ENCODE data around the gene HOXC5.
A peak's percentile ranks its signal among the peaks of the same experiment; 100 is the strongest.

Gene HOXC5

DNA sequence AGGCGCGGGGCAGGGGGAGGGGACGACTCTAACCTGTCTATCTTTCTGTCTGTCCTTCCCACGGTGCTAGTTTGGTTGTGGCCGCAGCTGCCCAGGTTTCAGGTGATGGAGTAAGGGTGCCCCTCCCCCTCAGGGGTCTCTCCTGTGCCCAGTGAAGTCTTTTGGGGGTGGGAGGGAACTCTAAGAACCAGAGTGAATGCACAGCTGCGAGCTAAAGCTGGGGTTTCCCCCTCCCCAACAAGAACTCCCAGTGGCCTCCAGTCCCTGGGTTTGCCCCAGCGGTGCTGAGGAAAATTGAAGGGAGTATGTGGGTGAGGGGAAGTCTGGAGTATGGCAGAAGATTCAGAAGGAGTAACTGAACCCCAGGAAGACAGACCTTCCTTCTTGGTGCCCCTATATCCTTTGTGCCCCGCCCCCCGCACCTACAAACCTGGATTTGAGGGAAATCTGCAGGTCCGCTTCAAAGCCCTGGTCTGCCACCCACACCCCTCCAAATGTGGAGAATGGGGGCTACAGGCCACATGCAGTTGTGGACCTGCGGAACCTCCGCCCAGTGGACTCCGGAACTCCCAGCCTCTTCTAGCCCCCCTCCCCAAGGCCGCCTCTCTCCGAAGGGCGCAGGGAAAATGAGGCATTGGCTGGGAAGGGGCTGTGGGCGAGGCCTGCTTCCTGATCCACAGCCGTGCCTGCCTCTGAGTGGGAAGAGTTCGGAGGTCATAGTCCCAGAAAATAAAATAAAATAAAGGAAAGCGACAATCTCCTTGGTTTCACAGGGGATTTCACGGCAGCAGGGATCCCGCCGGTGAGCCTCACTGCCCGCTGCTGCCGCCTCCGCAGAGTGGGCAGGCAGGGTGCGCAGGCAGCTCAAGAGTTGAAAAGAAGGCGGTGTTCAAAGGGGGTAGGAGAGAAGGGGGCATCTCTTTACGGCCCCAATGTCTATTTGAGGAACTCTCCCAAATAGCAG lies 36.3 kb upstream of the HOXC5 start:
- DNase-seq = no peak

DNA sequence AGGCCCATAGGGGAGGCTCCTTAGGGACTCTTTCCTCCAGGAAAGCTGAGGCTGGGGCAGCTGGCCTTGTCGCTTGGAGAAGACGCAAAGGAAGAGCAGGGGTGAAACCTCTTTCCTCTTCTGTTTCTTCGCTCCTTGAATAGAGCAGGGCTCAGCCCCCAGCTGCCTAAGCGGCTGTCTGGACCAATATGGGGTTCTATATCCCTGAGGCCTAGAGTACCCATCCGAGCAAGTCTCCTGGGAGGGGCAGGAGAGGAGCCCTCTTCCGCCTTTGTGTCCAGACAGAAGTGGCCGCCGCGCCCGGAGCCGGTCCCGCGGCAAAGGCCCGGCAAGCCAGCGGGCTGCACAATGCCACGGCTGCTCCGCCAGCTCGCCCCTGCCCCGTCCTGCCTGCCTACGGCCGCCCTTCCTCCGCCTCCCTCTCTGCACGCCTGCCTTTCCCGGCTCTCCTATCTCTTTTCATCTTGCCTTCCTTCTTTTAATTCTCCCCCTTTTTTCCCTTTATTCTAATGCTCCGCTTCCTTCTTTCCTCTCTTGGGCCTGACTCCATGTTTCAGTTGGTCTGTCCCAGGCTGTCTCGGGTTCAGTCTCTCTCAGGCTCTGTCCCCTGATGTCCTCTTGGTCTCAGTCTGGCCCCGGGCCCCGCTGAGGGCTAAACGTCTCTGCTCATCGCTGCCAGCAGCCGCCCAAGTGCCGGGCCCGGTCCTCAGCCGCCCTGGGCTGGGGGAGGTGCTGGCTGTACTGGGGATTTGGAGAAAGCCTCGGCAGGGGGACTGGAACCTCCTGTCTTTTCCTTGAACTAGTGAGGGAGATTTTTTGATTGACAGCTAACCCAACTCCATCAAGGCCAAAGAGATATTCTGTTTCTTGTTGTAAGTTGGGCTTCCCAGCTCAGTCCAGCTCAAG lies 35.4 kb upstream of the HOXC5 start:
- DNase-seq = no peak

DNA sequence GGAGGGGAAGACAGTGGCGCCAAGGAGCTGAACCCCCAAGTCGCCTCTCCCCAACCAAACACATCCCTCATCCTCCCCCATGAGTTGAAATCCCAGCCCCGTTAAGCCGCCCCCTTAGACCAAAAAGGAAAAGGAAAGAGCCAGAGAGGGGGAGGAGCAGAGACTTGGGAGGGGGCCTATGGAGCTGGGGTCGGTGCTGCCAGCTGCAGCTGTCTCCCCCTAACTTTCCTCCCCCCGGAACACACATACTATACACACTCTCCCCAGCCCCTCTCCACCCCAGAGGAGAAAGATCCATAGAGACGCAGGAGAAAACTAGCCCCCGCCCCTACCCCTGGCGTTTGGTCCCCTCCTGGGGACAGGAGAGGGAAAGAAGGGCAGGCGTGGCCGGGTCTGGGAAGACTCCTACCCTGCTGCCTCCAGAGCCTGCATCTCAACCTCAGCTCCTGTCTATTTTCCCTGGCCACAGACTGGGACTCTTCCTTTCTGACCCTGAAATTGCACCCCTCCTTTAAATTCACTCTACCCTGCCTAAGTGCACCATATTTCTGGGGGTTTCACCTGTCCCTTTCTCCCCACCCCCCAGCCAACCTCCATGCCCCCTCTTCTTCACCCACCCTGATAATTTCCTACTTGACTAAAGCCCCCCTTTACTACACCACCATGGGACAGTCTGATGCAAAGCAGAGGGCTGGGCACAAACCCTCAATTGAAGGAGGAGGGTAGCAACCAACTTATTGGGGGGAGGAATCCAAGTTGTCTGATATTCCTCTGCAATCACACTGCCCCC lies 34.5 kb upstream of the HOXC5 start:
- DNase-seq = no peak

DNA sequence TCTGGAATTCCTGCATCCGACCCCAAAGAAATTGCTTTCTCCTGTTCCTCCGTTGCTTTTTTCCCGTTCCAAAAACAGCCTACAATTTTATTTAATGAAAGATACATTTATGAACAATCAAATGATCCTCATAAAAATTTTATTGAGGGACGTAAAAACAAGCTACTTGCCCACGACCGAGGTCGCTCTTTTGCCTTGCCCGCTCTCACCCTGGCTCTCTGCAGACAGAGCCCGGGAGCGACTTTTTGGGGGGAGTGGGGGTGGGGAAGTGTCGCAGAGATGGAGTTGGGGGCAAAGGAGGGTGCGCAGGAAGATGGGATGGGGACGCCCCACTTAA lies 34.0 kb upstream of the HOXC5 start:
- DNase-seq = no peak

DNA sequence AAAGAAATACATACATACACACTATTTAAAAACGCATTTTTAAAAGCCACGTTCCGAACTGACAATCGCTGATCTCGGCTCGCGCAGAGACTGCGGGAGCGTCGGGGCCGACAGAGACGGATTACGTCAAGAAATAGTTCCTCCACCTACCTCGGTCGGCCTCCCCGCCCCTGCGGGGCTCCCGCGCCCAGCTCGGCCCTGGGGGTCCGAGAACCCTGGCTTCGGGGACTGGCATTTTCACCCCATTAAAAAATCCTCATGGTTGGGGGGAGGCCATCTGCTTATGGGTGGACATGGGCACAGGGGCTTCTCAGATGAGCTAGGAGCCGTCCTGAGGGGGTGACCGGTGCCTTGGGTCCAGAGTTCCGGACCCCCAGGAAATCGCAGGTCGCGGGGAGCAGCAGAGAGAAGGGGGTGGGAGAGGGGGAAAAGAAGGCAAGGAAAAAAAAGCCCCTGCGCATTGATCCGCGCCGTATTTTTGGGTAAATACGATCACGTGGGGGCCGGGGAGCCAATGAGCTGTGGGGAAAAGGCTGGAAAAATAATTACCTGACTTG lies 33.2 kb upstream of the HOXC5 start:
- DNase-seq = no peak

DNA sequence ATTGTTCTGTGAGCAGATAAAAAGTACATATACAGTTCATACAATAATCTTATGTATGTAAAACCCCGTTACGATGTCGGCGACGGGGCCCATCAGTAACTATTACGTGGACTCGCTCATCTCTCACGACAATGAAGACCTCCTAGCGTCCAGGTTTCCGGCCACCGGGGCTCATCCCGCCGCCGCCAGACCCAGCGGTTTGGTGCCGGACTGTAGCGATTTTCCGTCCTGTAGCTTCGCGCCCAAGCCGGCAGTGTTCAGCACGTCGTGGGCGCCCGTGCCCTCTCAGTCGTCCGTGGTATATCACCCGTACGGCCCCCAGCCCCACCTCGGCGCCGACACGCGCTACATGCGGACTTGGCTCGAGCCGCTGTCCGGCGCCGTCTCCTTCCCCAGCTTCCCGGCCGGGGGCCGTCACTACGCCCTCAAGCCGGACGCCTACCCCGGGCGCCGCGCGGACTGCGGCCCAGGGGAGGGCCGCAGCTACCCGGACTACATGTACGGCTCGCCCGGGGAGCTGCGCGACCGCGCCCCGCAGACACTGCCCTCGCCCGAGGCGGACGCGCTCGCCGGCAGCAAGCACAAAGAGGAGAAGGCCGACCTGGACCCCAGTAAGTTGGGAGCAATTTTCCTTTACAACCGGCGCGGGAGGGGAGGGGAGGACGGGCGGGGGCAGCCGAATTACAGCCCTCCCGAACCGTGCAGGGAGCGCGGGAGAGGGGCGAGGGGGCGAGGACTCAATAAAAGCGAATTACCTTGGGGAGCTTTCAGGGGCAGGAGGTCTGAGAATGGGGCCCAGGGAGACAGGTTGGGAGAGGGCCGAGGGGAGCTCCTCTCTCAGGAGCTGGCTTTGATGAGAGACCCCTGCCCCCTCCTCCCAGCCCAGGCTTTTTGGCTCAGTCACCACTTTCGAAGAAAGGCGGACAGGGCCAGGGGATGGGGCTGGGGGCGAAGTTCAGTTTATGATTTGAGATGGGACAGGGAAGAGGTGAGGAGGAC lies 32.4 kb upstream of the HOXC5 start, which contains the start of gene HOXC9:
TSS of gene HOXC9 (plus strand) at position 46 of the 999 bp plus-strand sequence. CDS start at position 74, 28 bp downstream.
- DNase-seq = no peak

DNA sequence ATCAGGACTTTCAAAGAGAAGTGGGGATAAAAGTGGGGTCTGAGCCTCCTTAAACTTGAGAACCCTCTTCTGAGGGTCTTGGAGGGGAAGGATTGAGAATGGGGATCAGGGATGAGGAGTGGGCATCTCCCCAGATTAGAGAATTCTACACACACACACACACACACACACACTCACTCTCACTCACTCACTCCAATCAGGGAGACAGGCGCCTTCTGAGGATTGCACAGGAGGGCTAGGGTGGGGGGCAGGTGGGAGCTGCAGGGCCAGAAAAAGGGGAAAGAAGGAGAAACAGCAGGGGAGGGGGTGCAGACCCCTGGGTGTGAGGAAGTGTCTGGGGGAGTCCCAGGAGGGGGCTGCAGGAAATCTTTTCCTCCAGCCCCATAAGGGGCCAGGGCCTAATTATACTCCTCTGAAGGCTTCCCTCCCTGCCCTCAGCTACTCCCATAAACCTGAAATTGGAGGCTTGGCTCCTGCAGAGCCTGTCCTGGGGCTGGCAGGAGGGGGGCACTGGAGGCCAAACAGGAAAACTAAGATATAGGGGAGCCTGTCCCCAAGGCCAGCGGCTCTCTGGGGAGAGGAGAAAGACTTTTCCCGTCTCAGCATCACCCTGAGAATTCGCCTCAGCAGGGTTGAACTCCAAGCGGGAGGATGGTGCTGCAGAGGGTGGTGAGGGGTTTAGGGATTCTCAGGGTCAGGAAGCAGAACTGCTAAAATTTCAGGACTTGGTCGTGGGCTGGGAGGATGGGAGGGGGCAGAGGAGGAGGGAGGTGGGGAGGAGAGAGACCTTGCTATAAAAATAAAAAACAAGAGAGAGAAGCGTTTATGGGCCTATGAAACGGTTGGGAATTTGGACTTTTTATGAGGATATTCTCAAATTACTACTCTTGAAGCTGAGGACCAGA lies 31.3 kb upstream of the HOXC5 start:
- no peak for DNase-seq

DNA sequence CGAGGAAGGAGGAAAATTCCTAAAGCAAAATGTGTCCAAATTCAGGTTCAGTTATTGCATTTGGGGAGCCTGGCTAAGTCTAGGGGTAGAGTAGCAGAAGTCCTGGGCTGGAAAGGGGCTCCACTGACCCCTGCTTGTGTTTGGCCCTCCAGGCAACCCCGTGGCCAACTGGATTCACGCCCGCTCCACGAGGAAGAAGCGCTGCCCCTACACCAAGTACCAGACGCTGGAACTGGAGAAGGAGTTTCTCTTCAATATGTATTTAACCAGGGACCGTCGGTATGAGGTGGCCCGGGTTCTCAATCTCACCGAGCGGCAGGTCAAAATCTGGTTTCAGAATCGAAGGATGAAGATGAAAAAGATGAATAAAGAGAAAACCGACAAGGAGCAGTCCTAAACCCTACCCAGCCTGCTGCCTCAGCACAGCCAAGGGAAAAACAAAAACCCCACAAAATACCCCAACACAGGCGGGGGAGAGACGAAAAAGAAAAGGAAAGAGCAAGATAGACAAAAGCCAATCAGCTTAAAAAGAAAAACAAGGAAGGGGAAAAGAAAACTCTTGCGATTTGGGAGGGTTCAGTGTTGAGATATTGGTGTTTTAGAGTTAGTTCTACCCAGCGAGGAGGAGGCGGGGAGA lies 30.5 kb upstream of the HOXC5 start:
- no peak for DNase-seq

DNA sequence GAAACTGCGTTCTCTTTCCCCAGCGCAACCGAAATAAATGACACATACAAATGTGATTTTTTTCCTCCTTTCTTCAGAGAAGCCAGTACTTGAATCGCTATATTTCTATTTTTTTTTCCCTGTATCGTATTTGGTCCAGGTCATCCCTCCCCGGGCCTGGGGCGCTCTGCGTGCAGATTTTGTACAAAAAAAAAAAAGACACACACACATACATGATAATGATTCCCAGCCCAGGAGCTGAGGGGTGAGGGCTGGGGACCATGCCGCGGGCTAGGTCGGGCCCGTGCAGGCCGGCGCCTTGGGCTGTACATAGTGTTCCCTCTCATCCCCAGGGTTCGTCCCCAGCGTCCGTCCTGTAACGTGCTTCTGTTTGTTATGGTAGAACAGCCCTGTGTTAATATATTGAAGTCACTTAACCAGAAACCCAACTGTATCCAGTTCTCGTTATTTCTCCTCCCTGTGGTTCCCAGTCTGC lies 29.9 kb upstream of the HOXC5 start:
- DNase-seq = no peak

DNA sequence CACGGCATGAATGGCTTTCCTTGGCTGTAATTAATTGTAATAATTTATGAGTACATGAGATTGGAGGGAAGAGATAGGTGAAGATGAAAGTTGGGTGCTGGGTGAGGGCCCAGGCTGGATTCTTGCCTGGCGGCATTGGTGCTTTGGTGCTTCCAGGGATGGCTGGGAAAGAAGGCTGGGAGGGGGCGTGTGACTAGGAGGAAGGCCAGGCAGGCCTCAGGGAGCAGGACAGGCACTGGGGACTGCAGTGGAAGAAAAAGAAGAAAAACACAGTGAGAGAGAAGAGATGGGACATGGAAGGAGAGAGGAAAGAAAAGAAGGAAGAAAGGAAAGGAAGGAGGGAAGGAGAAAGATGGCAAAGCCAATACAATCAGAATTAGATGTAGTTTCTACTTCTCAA lies 29.2 kb upstream of the HOXC5 start:
- no peak for DNase-seq

DNA sequence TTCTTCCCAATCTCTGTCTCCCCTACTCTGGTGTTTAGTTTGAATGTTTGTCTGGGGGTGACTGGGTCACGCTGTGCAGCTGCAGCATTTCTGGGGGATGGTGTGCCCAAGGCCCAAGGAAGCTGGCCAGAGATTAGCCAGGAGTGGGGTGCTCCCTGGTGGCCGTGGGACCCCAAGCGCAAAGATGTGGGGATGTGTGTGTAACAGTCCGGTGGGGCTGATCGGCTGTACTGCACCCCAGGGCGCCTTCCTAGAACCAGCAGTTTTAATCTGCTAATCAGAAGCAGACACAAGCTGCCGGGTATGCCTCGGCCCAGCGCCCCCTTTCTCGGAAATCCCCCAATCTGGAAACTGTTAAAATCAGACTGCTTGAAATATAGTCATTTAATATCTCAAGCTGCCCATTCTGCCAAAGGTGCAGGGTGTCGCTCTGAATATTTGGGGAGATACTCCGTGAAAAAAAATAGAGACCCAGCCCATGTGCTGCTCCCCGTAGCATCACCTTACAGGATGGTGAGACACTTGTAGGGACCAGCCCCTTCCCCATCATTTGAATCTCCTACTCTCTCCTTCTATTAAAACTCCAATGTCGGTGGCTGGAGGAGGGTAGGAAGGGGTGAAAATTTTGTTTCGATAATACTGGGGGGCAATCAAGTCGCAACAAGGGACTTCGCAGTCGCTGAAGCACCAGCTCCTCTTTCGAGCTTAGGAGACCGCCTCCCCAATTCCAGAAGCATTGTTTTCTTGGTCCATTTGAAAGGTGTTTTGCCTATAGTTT lies 28.6 kb upstream of the HOXC5 start:
- no peak for DNase-seq

DNA sequence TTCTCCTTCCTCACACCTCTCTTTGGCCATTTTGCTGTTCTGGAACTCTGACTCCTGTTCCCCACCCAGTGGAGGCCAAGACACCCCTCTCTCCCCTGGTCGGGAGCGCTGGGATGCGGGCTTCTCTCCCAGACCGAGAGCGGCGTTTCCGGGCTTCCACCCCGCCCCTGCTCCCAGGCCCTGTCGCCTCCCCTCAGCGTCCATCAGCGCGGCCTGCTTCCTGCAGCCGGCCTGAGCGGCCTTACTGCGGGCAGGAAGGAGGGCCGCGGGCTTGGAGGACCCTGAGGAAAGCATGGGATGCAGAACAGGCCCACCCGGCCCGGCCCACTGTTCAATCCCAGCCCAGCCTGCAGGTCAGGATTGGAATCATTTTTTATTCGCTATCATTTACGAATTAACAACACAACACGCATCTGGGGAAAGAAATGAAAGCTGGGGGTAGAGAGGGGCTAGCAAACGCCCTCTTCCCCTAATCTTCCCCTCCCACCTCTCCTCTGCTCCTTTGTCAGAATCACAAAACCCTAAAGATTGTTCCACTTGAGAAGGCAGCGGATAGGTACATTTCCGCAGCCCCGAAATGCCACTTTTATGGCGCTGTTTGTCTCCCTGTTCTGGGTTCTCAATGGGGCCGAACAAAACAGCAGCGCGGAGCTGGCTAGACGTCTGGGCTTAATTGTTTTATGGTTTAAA lies 27.9 kb upstream of the HOXC5 start:
- no peak for DNase-seq

DNA sequence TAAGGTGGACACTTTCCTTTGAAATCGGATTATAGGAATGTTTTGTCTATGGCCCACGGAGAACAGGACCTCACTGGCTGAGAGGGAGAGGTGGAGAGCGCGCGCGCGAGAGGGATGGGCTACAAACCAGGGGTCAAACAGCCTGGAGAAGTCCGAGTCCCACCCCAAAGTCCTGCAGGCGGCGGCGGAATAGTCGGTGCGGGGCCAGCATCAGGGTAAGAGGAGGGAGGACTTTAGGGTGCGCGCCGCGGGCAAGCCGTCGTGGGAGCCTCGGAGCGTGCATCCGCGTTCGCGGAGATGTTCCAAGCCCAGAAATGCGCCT lies 27.4 kb upstream of the HOXC5 start:
- no peak for DNase-seq

DNA sequence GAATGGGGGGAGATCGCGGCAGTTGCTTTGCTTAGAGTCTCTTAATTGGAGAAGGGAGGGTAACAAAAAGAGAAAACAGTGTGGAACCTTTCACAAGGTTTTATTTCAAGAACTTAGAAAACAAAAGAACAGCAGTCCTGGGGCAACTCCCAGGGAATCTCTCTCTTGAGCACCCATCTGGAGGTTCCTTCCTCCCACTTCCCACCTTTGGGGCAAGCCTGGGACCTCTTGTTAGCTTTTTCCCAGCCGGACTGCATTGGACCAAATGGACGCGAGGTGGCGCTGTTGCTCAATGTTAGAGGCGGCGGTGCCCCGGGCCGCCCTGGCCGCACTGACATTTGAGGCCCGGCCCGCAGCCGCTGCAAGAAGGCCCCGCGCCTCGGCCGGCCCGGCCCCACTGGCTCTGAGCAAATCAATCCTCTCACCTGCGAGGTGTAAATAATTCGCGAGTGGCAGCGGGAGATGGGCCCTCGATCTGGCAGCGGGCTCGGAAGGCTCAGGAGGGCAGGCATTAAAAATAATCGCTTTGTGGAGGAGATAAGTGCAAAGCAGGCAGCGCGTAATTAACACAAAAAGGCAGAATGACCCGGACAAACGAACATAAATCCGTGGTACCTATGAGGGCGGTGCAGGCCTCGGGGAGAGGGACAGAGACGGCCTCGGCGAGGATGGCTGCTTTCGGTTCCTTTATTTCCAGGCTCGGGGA lies 26.8 kb upstream of the HOXC5 start:
- DNase-seq = peak; percentile 83

DNA sequence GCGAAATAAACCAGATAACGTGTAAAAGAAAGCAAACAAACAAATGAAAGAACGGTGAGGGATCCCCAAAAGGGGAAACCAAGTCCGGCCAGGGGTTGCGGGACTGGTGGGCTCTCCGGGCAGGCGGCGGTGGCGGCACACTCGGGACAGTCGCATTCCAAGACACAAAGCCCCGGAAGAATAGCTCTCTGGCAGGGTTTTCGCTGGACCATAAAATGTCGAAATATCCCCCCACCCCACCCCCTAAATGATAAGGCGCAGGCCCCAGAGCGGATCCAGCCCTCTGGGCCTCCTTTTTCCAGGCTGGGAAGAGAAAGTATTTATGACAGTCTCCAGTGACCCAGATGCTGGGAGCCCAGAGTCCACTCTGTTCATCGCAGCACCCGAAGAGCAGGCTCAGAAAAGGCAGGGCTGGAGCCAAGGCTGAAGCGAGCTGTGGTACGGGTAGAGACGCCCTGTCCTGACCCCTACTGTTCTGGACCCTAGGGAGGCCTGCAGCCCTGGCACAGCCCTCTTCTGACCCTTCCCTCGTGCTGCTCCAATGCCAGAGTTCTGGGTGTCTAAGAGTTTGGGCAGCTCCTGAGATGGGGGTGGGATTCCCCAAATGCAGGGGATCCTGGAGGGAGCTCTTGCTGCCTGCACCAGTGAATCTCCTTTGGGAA lies 26.2 kb upstream of the HOXC5 start:
- DNase-seq = no peak

DNA sequence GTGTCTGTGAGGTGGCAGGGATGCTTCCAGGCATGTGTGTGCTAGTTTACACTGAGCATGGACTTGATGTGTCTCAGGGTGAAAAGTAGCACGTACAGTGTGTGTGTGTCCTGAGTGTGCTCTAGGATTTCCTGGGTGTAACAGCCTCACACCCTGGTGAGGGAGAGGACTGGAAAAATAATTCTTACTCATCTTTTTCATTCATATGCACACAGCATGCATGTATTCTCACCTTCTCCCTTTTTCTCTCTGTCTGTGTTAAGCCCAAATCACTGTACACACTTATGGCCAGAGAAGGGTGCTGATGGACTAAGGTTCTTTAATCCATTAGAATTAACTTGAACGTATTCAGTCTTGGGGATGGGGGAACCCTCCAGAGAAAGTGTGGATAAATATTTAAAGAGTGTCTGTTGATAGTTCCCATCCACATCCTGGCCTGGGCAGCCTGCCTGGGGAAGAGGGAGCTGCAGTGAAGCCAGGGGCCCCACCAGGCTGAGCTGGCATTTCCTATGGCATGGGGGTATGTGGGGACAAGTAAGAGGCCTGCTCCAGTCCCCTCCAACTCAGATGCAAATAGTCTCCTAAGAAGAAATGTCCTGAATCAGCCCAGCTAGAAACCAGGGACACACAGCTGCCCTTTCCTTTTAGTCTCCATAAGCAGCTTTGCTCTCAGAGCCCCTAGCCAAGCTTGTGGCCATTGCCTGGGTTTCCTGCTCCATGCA lies 25.2 kb upstream of the HOXC5 start:
- no peak for DNase-seq

DNA sequence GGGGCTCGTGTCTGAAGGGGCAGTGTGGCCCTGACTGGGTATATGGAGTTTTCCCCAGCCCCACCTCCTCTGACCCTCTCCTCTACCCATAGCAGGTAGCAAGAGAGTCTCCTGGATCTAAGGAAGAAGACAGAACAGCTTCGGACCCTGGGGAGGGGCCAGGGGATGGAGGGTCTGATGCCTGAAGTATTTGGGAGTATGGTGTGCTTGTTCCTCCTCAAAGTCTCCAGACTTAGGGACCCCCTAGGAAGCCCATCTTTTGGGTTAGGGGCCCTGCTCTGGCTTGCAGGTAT lies 24.6 kb upstream of the HOXC5 start:
- DNase-seq = no peak
